ENCODE results near the gene LRRN4CL.
"Not testable (repeated sequence)": the region's sequence is repeated elsewhere in the genome, so short reads cannot be mapped to it uniquely, and the experiment has no call there.

Gene LRRN4CL

DNA sequence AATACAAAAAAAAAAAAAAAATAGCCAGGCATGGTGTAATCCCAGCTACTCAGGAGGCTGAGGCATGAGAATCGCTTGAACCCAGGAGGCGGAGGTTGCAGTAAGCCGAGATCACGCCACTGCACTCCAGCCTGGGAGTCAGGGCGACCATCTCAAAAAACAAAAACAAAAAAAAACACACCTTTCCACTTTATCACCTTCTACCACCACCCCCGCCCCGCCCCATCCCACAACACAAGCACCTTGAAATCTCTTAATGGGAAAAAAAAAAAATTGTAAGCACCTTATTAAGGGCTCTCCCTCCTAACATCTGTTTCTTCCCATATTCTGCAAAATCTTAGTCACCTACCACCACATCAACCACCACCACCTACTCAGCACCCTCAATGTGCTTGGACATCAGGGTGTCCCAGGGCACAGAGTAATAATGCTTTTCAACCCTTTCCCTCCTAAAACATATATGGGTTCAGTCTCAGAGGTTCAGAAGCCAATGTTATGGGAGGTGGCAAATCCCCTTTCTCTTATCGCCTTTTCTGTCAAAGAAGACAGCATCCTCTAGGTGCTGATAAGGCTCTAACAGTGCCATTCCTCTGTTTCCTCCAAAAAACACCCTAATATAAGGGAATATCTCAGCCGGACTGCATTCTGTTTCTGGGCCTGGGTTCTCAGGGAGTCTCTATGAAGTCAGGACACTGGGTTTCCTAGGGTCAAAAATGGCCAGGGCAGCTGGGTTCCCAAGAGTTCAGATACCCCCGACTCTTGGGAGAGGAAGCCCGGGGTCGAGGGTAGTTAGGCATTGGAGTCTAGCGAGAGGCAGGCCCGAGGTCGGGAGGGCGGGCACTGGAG lies 36.9 kb downstream of the LRRN4CL start:
- DNase-seq (ENCODE audit: low read depth): no peak
- H3K4me3 ChIP-seq (ENCODE audit: low read depth, low read length): peak overlapping the region; percentile 94

DNA sequence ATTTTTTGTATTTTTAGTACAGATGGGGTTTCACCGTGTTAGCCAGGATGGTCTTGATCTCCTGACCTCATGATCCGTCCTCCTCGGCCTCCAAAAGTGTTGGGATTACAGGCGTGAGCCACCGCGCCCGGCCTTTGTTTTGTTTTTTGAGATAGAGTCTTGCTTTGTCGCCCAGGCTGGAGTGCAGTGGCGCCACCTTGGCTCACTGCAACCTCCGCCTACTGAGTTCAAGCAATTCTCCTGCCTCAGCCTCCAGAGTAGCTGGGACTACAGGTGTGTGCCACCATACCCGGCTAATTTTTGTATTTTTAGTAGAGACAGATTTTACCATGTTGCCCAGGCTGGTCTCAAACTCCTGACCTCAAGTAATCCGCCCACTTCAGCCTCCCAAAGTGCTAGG lies 39.0 kb downstream of the LRRN4CL start:
- H3K4me3 ChIP-seq (ENCODE audit: low read depth, low read length); DNase-seq (ENCODE audit: low read depth): not testable (repeated sequence)

DNA sequence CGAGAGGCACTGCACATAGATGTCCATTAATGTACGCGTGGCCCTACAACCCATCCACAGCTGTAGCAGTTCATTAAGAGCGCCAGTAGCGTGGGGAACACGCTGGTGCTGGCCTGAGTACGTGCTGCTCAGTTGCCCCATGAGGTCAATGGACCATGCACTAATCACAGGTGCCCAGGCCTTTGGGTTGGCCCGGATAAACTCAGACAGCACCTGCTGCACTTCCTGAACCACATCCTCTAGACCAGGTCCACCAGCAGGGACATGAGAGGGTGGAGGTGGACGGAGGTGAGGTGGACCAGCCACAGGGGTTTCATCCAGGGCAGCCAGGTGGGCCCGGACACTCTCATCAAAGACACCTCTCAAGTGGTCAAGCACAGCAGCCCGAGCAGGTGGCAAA lies 39.8 kb downstream of the LRRN4CL start:
- no peak overlapping the region for H3K4me3 ChIP-seq (ENCODE audit: low read depth, low read length)
- no peak for DNase-seq (ENCODE audit: low read depth)

DNA sequence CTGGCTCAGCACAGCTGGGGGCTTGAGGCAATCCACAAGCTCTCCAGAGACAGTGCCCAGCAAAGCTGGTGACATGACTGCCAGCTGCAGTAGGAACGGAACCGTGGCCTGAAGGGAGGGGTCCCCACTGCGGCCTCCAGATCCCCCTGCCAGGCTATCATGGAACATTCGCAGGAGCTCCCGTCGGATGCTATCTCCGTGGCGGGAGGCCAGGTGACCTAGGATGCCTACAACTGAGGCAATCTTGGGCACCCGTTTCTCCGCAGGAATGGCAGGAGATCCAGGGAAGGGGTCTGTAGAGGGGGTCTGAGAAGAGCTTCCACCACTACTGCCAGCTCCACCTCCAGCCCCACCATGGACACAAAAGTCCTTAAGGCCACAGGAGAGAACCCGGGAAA lies 40.4 kb downstream of the LRRN4CL start:
- no peak for DNase-seq (ENCODE audit: low read depth)
- H3K4me3 ChIP-seq (ENCODE audit: low read depth, low read length): no peak overlapping the region

DNA sequence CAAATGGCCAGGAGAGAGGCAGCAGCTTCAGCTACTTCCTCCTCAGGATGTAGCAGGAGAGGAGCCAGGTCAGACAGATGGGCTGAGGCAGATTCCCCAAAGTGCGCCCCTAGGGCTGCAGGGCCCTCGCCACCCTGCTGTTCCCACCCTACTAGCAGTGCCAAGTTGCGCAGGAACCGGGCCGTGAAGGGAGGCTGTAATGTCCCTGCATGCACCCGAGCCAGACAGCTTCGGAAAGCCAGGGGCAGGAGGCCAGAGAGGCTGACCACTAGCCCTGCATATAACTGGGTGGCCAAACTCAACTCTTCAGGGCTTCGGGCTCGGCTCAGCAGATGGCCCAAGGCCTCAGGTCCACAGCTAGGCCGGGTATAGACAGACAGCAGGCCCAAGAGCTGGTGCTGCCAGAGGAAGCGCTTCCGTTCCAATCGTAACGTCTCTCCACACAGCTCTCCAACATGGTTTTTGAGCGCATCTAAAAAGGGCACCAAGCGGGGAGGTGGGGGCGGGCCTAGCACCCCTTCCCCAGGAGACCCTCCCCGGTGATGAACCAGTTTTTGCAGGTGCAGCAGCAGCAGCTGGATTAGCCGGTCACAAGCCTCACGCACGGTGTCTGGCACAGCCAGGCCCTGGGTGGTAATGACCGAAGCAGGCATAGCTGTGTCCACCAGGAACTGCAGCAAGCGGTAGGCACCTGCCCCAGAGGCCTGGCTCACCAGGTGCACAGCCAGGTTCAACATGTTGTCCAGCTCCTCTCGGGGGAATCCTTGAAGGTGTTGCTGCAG lies 41.0 kb downstream of the LRRN4CL start:
- H3K4me3 ChIP-seq (ENCODE audit: low read depth, low read length): no peak overlapping the region
- no peak for DNase-seq (ENCODE audit: low read depth)

DNA sequence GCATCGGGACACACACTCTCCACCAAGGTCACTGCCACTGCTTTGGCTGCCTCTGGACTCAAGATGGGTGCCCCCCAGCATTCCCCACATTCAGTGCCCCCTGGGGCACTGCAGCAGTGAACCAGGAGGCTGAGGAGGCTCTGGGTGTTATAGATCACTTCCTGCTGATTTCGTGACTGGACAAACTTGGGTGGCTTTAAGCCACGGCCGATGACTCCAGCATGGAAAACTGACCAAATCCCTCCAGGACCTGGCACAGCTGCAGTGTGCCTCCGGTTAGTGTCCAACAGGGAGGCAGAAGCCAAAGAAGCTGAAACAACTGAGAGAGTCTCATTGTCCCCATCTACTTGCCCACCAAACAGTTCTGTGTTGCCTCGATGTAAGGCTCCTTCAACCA lies 41.7 kb downstream of the LRRN4CL start:
- no peak for DNase-seq (ENCODE audit: low read depth)
- H3K4me3 ChIP-seq (ENCODE audit: low read depth, low read length): no peak overlapping the region

DNA sequence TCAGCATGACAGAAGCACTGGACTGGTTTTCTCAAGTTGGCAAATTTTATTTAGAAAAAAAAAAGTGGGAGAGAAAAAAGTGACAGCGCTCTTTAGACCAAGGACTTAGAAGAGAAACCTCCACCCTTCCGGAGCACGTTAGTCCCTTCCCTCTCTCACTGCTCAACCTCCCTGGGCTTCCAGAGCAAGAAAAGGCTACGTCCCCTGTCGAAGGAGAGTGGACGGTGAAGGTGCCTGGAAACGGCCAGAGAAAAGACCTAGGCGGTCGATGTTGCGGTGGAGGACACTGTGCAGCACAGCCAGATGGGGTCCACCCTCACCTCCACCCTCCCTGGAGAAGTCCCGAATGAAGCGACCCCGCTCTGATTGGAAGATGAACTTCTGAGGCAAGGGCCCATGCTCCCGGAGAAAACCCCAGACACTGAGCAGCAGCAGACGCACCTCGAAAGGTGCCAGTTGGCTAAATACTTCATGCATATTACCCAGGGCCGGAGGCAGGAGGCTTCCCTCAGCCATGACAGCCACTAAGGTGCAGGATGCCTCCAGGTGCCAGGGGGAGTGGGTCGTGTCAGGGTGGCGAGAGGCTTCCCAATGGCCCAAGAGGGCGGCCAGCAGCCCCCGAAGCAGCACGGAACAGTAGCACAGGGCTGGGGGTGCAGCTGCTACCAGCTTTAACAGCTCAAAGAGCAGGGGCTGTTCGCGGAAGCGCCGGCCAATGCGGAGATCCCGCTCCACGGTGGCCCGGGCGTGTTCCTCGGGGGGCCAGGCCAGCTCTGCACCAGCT lies 42.3 kb downstream of the LRRN4CL start:
- H3K4me3 ChIP-seq (ENCODE audit: low read depth, low read length): peak overlapping the region; percentile 13
- DNase-seq (ENCODE audit: low read depth): no peak

DNA sequence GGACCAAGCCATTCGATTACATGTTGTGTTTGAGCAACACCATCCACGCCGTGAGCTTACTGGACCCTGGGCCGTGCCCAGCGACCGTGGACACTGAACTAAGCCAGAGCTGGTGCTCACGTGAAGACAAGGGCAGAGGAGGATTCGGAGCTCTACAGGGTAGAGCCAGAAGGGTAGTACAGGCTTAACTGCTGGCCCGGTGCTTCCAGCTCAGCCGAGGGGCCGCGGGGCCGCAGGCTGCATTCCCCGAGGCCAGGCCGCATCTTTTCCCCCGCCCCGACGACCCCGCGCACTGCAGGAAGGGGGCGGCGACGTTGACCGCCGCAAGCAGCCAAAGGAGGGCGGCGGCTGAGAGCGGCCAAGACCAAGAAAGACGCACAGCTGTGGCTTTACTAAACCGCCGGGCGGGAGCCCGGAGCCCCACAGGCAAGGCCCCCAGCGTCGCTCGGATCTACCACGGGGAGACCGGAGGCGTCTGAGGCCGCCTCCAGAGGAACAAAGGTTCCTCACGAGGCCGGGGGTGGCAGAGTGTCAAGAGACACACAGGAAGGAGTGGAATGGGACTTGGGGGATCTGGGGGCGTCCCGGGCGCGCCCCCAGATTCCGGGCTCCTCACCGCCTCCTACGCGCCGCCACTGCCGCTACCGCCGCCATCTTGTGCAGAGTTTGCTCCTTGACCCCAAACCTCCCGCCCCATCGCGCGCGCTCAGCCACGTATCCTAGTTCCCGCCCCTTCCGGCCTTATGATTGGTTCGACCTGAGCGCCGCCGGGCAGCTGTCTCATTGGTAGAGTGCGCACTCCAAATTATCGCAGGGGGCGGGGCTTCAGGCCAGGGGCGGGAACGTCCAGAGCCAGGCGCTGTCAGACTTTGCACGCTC lies 43.1 kb downstream of the LRRN4CL start, which contains the start of gene GANAB:
Gene GANAB (minus strand): TSS at position 668 of the 879 bp plus-strand sequence. CDS start 14 bp downstream, at position 654.
- H3K4me3 ChIP-seq (ENCODE audit: low read depth, low read length): peak within 1 kb of the TSS; percentile 82
- peak; percentile 92 for DNase-seq (ENCODE audit: low read depth)

DNA sequence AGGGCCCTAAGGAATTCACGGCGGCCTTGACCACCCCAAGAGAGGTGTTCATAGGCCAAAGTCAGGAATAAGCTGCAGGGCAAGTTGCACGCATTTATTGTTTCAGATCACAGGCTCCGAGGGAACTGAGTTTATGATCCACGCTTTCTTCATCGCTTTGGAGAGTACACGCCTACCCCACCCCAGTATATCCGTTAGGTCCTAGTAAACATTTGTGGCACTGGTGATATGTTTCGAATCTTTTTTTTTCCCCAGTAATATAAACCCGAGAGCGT lies 43.7 kb downstream of the LRRN4CL start:
- peak overlapping the region; percentile 82 for H3K4me3 ChIP-seq (ENCODE audit: low read depth, low read length)
- no peak for DNase-seq (ENCODE audit: low read depth)

DNA sequence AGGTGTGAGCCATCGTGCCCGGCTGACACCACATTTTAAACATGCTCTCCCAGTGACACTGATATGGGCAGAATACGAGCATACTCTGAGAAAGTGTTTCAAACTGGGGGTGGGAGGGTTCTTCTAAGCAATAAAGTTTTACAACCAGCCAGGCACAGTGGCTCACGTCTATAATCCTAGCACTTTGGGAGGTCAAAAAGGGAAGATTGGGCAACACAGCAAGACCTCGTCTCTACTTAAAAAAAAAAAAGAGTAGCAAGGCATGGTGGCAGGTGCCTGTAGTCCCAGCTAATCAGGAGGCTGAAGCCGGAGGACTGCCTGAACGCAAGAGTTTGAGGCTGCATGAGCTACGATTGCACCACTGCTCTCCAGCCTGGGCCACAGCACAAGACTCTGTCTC lies 45.1 kb downstream of the LRRN4CL start:
- DNase-seq (ENCODE audit: low read depth): no peak
- H3K4me3 ChIP-seq (ENCODE audit: low read depth, low read length): no peak overlapping the region
